Measurements from ENCODE around the gene FBXO36.

FBXO36 gene

GRCh38 chr2:229974266-229974665 lies 52.0 kb downstream of the FBXO36 start:
- DNase-seq, result no peak

GRCh38 chr2:229980431-229981184 lies 58.3 kb downstream of the FBXO36 start:
- DNase-seq, result no peak

GRCh38 chr2:229993236-229993635 lies 70.9 kb downstream of the FBXO36 start:
- no peak for DNase-seq

- no peak for DNase-seq
Observed at GRCh38 chr2:229996320-229996719, 74.0 kb downstream of the FBXO36 start.

GRCh38 chr2:229997565-229997964 lies 75.3 kb downstream of the FBXO36 start:
- DNase-seq, result no peak

- no peak for DNase-seq
Observed at GRCh38 chr2:230000118-230000841, 78.0 kb downstream of the FBXO36 start.

GRCh38 chr2:230007931-230008707 lies 85.8 kb downstream of the FBXO36 start:
- no peak for DNase-seq

GRCh38 chr2:230008708-230009066 lies 86.4 kb downstream of the FBXO36 start:
- no peak for DNase-seq

GRCh38 chr2:230010501-230010900 lies 88.2 kb downstream of the FBXO36 start:
- DNase-seq, result no peak

GRCh38 chr2:230011617-230012016 lies 89.3 kb downstream of the FBXO36 start:
- no peak for DNase-seq

- DNase-seq, result no peak
Observed at GRCh38 chr2:230012267-230012884, 90.1 kb downstream of the FBXO36 start.

GRCh38 chr2:230016844-230017243 lies 94.5 kb downstream of the FBXO36 start:
- DNase-seq, result no peak

- DNase-seq, result no peak
Observed at GRCh38 chr2:230018153-230018552, 95.8 kb downstream of the FBXO36 start.

- DNase-seq, result no peak
Observed at GRCh38 chr2:230019742-230020141, 97.4 kb downstream of the FBXO36 start.

GRCh38 chr2:230023313-230023712 lies 101.0 kb downstream of the FBXO36 start:
- no peak for DNase-seq

GRCh38 chr2:230042195-230042594 lies 119.9 kb downstream of the FBXO36 start:
- no peak for DNase-seq

- DNase-seq, result no peak
Observed at GRCh38 chr2:230043025-230043424, 120.7 kb downstream of the FBXO36 start.

- no peak for DNase-seq
Observed at GRCh38 chr2:230043461-230043860, 121.2 kb downstream of the FBXO36 start.

- no peak for DNase-seq
Observed at GRCh38 chr2:230046491-230046890, 124.2 kb downstream of the FBXO36 start.

GRCh38 chr2:230048010-230048671 lies 125.8 kb downstream of the FBXO36 start:
- DNase-seq, result no peak

GRCh38 chr2:230050136-230050535 lies 127.8 kb downstream of the FBXO36 start:
- DNase-seq, result no peak

- no peak for DNase-seq
Observed at GRCh38 chr2:230052299-230052698, 130.0 kb downstream of the FBXO36 start.

All from NCI-H187 treated with DMSO at 0.1 percent for 48 hours (cell line).